GM06990 (cell line): ENCODE results near the gene NKAIN4.
"Not testable (repeated sequence)": the region's sequence is repeated elsewhere in the genome, so short reads cannot be mapped to it uniquely, and the experiment has no call there.

Experiments
- DNase-seq: peaks from one replicate; pipeline ENCODE4 v3.0.0-alpha.2; 2011; ENCODE audit not compliant: insufficient read length; ENCODE audit errors: extremely low read depth
- H3K27me3 ChIP-seq: replicated peaks from 2 replicates; pipeline ENCODE4 v1.6.0; 2011; ENCODE audit warnings: low read length; ENCODE audit not compliant: control insufficient read depth, insufficient read depth
- H3K36me3 ChIP-seq: 2 replicates; pipeline ENCODE4 v1.5.1; 2011; ENCODE audit warnings: low read length; ENCODE audit not compliant: control insufficient read depth, insufficient read depth
- H3K4me3 ChIP-seq: replicated peaks from 2 replicates; pipeline ENCODE4 v1.5.1; 2011; ENCODE audit warnings: low read depth, mild to moderate bottlenecking, control low read depth, low read length
- TF ChIP-seq, protein P1 (sequence below): IDR thresholded peaks from 2 replicates; pipeline ENCODE4 v1.5.1; 2011; ENCODE audit warnings: low read length, control low read depth, mild to moderate bottlenecking, inconsistent platforms; ENCODE audit not compliant: insufficient read depth, poor library complexity, severe bottlenecking

NKAIN4 gene

DNA sequence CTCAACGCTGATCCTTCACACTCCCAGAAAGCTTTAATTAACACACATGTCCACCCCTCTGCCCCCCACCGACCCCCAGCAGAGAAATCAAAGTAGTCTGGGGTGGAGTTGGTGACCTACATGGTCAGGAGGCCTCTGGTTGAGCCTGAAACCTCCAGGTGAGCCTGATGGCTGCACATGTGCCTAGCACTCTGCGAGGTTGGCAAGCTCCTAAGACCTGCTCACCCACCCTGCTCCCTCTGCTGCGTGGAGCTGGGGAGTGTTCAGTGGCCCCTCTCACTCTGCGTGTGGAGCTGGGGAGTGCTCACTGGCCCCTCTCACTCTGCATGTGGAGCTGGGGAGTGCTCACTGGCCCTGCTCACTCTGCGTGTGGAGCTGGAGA, 30.4 kb downstream of the NKAIN4 start:
- no peak for DNase-seq
- no peak overlapping the region for H3K4me3 ChIP-seq
- TF ChIP-seq, protein P1, sequence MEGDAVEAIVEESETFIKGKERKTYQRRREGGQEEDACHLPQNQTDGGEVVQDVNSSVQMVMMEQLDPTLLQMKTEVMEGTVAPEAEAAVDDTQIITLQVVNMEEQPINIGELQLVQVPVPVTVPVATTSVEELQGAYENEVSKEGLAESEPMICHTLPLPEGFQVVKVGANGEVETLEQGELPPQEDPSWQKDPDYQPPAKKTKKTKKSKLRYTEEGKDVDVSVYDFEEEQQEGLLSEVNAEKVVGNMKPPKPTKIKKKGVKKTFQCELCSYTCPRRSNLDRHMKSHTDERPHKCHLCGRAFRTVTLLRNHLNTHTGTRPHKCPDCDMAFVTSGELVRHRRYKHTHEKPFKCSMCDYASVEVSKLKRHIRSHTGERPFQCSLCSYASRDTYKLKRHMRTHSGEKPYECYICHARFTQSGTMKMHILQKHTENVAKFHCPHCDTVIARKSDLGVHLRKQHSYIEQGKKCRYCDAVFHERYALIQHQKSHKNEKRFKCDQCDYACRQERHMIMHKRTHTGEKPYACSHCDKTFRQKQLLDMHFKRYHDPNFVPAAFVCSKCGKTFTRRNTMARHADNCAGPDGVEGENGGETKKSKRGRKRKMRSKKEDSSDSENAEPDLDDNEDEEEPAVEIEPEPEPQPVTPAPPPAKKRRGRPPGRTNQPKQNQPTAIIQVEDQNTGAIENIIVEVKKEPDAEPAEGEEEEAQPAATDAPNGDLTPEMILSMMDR = no peak
- no peaks in the 10 kb centered on the region; the same call in 1 of the 2 replicates for H3K27me3 ChIP-seq
- no peaks in the 10 kb centered on the region for H3K36me3 ChIP-seq

DNA sequence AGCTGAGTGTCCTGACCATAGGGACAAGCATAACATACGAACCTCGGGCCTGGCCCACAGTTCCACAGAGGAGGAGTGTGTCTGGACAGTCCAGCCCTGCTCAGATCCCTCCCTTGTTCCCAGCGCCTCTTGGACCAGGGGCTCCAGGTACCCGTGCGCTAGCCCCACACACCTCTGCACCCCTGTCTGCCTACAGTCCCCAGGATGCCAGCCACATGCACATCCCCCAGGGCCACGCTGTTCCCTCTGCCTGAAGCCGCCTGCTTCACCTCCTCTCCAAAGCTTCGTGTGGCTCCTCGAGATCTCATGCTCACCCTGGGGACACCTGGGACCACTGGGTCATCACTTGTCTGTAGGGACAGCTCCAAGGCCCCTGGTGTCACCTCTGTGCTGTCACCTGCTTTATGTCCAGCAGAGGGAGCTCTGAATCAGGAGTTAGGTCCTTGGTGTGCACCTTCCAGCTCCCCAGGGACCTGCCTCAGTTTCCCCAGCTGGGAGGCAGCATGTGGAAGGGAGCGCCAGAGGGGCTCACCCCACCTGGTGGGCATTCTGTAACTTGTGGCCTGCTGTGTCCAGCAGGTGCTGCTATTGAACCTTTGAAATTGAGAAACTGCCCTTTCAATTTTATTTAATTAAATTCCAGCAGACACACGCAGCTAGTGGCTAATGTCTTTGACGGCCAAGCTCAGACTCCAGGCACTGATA, 31.0 kb downstream of the NKAIN4 start:
- TF ChIP-seq, protein P1 = peak; percentile 87
- no peak for DNase-seq
- Histone ChIP-seq H3K36me3 (no peaks in the 10 kb centered on the region), H3K27me3 (no peaks in the 10 kb centered on the region; the same call in 1 of the 2 replicates), H3K4me3 (no peak overlapping the region)

DNA sequence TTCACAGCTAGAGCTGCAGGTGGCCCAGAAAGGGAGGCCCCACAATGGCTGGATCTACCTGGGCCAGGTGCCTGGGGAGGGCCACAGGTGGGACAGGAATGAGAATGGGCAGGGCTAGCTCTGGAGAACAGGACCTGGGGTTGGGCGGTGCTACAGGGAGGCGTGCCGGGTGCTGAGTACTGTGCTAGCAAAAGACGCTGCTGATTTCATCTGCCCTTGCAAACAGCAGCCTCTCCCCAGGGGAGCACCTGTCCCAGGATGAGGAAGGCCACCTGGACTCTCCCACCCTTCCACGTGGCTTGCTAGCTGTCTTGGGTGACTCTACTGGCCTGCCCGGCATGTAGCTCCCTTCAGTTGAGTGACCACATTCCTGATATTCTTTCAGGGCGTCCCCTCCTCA, 31.7 kb downstream of the NKAIN4 start:
- Histone ChIP-seq H3K36me3 (no peaks in the 10 kb centered on the region), H3K4me3 (no peak overlapping the region), H3K27me3 (no peaks in the 10 kb centered on the region; the same call in 1 of the 2 replicates)
- DNase-seq = no peak
- TF ChIP-seq, protein P1 = no peak

DNA sequence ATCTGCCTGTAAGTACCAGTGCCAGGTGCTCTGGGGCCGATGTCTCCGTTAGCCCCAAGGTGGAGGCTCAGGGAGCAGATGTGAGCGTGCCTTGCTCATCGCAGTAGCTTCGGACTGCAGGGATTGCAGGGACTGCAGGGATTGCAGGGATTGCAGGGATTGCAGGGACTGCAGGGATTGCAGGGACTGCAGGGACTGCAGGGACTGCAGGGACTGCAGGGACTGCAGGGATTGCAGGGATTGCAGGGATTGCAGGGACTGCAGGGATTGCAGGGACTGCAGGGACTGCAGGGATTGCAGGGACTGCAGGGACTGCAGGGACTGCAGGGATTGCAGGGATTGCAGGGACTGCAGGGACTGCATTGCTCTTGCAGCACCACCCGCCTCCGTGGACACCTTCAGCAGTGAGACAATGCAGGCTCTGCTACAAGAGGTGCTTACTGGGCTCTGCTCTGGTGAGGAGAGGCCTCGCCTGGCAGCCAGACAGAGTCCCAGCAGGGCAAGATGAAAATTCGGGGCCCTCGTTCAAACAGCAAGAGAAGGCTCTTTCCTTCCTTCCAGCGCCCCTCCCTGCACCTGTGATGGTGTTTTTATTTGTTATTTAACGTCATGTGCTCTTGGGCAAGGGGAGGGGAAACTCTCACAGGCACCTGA, 32.7 kb downstream of the NKAIN4 start:
- H3K27me3 ChIP-seq, DNase-seq, H3K4me3 ChIP-seq, H3K36me3 ChIP-seq: not testable (repeated sequence)

DNA sequence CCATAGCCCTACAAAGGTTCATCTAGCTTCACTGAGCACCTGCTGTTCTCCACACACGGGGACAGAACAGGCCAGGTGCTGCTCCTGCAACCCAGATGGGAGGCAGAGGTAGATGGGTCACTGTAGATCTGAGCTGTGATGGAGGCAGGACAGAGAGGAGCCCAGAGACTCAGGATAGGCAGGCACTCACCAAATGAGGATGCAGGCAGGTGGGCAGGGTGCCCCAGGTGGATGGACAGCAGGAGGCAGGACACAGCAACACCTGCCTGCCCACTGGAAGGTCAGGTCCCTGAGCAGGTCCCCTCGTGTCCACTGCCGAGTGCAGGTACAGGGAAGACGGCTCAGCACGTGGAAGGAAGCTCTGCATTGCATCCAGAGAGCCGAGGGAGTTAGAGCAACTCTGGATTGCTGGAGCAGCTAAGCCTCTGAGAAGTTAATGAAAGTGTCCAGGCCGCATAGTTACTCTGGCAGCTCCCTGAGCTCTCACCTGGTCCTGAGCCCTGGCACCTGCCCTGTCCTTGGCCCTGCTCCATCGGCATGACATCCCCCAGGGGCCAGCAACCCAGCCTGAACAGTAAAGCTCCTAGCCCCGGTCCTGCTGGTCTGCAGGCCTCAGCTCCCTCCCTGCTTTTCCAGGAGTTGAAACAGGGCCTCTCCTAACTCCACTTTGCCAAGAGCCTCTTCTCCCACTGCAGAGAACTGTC, 33.4 kb downstream of the NKAIN4 start:
- DNase-seq = no peak
- Histone ChIP-seq H3K36me3 (no peaks in the 10 kb centered on the region), H3K4me3 (no peak overlapping the region), H3K27me3 (no peaks in the 10 kb centered on the region; the same call in 1 of the 2 replicates)
- TF ChIP-seq, protein P1 = no peak

DNA sequence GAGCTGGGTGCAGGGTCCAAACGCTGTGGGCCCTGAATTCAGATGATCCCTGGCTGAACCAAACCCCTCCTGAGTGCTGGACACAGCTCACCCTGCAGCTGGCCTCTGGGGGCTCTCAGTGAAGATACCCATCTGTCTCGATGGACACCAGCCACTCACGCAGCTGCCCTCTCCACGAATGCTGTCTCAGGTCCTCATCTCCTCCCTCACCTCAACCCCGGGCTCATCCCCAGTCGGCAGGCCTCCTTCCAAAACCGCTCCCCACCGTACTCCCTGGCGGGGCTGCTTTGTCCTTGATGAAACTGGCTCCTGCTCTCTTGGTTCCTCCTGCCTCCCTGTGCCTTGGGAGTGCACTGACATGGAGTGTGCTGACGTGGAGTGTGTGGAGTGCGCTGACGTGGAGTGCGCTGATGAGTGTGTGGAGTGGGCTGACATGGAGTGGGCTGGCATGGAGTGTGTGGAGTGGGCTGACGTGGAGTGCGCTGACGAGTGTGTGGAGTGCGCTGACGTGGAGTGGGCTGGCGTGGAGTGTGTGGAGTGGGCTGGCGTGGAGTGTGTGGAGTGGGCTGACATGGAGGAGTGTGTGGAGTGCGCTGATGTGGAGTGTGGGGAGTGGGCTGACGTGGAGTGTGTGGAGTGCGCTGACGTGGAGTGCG, 34.3 kb downstream of the NKAIN4 start:
- DNase-seq = no peak
- no peak overlapping the region for H3K4me3 ChIP-seq
- no peaks in the 10 kb centered on the region; the same call in 1 of the 2 replicates for H3K27me3 ChIP-seq
- TF ChIP-seq, protein P1 = no peak
- no peaks in the 10 kb centered on the region for H3K36me3 ChIP-seq
